Fibroblast of lung (primary cell): ENCODE results near the gene SSH2.

Experiments
- EZH2 ChIP-seq: IDR thresholded peaks from 2 replicates; pipeline ENCODE4 v1.5.1; 2012; ENCODE audit warnings: low read length, control low read depth, mild to moderate bottlenecking; ENCODE audit errors: missing control alignments
- TF ChIP-seq, protein P1 (sequence below), 2 donors: IDR thresholded peaks in 1 of 2; conservative IDR thresholded peaks in 1 of 2; 1 replicate in 1 of 2; 2 replicates in 1 of 2; pipeline ENCODE4 v1.5.1; 2011 to 2012; ENCODE audit warnings: low read length in 2 of 2, control low read depth in 1 of 2, inconsistent platforms in 1 of 2, low read depth in 1 of 2, mild to moderate bottlenecking in 1 of 2

- TF ChIP-seq, protein P1, sequence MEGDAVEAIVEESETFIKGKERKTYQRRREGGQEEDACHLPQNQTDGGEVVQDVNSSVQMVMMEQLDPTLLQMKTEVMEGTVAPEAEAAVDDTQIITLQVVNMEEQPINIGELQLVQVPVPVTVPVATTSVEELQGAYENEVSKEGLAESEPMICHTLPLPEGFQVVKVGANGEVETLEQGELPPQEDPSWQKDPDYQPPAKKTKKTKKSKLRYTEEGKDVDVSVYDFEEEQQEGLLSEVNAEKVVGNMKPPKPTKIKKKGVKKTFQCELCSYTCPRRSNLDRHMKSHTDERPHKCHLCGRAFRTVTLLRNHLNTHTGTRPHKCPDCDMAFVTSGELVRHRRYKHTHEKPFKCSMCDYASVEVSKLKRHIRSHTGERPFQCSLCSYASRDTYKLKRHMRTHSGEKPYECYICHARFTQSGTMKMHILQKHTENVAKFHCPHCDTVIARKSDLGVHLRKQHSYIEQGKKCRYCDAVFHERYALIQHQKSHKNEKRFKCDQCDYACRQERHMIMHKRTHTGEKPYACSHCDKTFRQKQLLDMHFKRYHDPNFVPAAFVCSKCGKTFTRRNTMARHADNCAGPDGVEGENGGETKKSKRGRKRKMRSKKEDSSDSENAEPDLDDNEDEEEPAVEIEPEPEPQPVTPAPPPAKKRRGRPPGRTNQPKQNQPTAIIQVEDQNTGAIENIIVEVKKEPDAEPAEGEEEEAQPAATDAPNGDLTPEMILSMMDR (conservative IDR thresholded peaks at IDR 0.05 in 1 of 2, IDR thresholded peaks at IDR 0.05 in 1 of 2; ENCODE audit: low read depth in 1 of 2, low read length in 2 of 2): no peak
- no peak for TF ChIP-seq EZH2
These were observed 308.3 kb downstream of the SSH2 start for GRCh38 chr17:29621751-29622194.
